Upper lobe of left lung (tissue), 4 donors: ENCODE measurements around the gene TNS3.

Experiments used
- CTCF ChIP-seq, 6 experiments: fragments of 450-650 bp in 4 of 6; fragments of 200-600 bp in 2 of 6; sonication (generic) in 2 of 6; IDR thresholded peaks; one replicate each; pipeline ENCODE4 v1.5.1; 2016 to 2019; ENCODE audit warnings: antibody characterized with exemption in 6 of 6
- EP300 ChIP-seq, 4 donors: sonication (generic); formaldehyde crosslinking; IDR thresholded peaks; one replicate each; pipeline ENCODE4 v1.5.1; 2017; ENCODE audit warnings: antibody characterized with exemption in 4 of 4, control low read depth in 2 of 4
- POLR2A ChIP-seq, 4 donors: fragments of 450-650 bp; IDR thresholded peaks; one replicate each; pipeline ENCODE4 v1.5.1; 2016 to 2017; ENCODE audit warnings: antibody characterized with exemption in 4 of 4, mild to moderate bottlenecking in 2 of 4
- POLR2AphosphoS5 ChIP-seq, 2 donors: sonication (generic); formaldehyde crosslinking; IDR thresholded peaks; one replicate each; pipeline ENCODE4 v1.5.1; 2017; ENCODE audit warnings: antibody characterized with exemption in 2 of 2

DNA sequence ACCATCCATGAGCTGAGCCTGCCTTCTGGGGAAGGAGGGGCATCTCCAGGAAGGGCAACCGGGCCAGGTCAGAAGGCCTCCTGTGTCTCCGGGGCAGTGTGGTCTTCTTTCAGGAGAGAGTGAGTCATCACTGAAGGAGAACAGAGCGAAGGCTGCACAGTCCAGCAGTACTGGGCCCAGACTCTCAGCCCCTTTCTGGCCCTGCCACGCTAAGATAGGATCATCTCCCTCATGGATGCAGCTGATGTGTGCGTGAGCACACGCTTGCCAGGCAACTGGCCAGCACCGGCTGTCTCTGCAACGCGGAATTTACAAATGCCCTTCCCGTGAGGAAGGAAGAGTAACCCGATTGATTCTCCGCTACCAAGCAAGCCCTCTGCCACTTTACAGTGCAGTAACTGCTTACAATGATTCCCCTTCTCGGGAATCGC, 328.2 kb downstream of the TNS3 start:
- TF ChIP-seq CTCF (IDR thresholded peaks at IDR 0.05) (no peak), POLR2A (IDR thresholded peaks at IDR 0.05) (no peak), EP300 (IDR thresholded peaks at IDR 0.05) (no peak), POLR2AphosphoS5 (IDR thresholded peaks at IDR 0.05) (peak; percentile 26 to 53)
